ENCODE results near the gene CAMLG.

DNA sequence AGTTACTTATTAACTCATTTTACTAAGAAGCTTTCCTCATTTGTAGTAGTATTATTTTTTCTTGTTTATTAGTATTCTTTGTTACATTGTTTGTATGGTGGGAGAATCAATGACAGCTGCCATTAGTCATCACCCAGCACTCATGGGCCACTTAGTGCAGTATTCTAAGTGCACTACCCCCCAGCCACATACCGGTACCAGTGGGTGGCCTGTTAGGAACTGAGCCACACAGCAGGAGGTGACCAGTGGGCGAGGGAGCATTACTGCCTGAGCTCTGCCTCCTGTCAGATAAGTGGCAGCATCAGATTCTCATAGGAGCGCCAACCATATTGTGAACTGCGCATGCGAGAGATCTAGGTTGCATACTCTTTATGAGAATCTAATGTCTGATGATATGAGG is 24.2 kb upstream of the CAMLG start:
- TF ChIP-seq CTCF (IDR thresholded peaks at IDR 0.05; ENCODE audit: low read depth, low read length) (no peak), POLR2A (IDR thresholded peaks at IDR 0.05; ENCODE audit: extremely low read depth, insufficient read length) (no peak), MAX (IDR thresholded peaks at IDR 0.05; ENCODE audit: low read depth, low read length) (no peak)
